Measurements from ENCODE around the gene CDK5RAP2.

GRCh38 chr9:120438111-120438510 lies 141.9 kb downstream of the CDK5RAP2 start:
- TF ChIP-seq POLR2A (IDR thresholded peaks at IDR 0.05) (no peak), CTCF (IDR thresholded peaks at IDR 0.05) (no peak)
